DND-41 (cell line): ENCODE measurements around the gene COL15A1.

Experiments
- ATAC-seq: fragments of 200-7000 bp; cut with Tn5 transposase; 3 replicates; pipeline ENCODE4 v1.9.1; 2021; ENCODE audit warnings: low read depth; ENCODE audit not compliant: insufficient read depth
- DNase-seq: peaks from one replicate; pipeline ENCODE4 v3.0.0-alpha.2; 2020
- H2AFZ ChIP-seq: 2 replicates; pipeline ENCODE4 v1.6.0; 2012; ENCODE audit warnings: low read depth, low read length
- H3K27ac ChIP-seq: 2 replicates; pipeline ENCODE4 v1.5.1; 2012; ENCODE audit warnings: low read length, inconsistent platforms
- H3K27me3 ChIP-seq: fragments of 200-600 bp; sonication (generic); 2 replicates; pipeline ENCODE4 v1.6.0; 2012; ENCODE audit warnings: low read length, mild to moderate bottlenecking, inconsistent platforms; ENCODE audit not compliant: insufficient read depth, poor library complexity
- H3K36me3 ChIP-seq: 2 replicates; pipeline ENCODE4 v1.5.1; 2012; ENCODE audit warnings: low read length, inconsistent platforms; ENCODE audit not compliant: insufficient read depth
- H3K4me1 ChIP-seq: 2 replicates; pipeline ENCODE4 v1.5.1; 2012; ENCODE audit warnings: mild to moderate bottlenecking, low read length; ENCODE audit not compliant: insufficient read depth
- H3K4me2 ChIP-seq: 2 replicates; pipeline ENCODE4 v1.6.0; 2012; ENCODE audit warnings: mild to moderate bottlenecking, moderate library complexity, low read length, inconsistent platforms; ENCODE audit not compliant: insufficient read depth
- H3K4me3 ChIP-seq, 2 experiments: fragments of 200-600 bp in 1 of 2; shearing (Covaris generic) in 1 of 2; 2 replicates each; pipeline ENCODE4 v1.5.1; 2012 to 2016; ENCODE audit warnings: inconsistent platforms in 2 of 2, low read length in 2 of 2, mild to moderate bottlenecking in 2 of 2, low read depth in 1 of 2, moderate library complexity in 1 of 2
- H3K79me2 ChIP-seq: 2 replicates; pipeline ENCODE4 v1.6.0; 2012; ENCODE audit warnings: low read length, inconsistent platforms; ENCODE audit not compliant: insufficient read depth
- H3K9ac ChIP-seq: 2 replicates; pipeline ENCODE4 v1.6.0; 2012; ENCODE audit warnings: low read depth, mild to moderate bottlenecking, inconsistent platforms, low read length, moderate library complexity
- H3K9me3 ChIP-seq: 2 replicates; pipeline ENCODE4 v1.5.1; 2012; ENCODE audit warnings: low read length, moderate library complexity, mild to moderate bottlenecking, inconsistent platforms; ENCODE audit not compliant: insufficient read depth, severe bottlenecking
- H4K20me1 ChIP-seq: 2 replicates; pipeline ENCODE4 v1.6.0; 2012; ENCODE audit warnings: low read length; ENCODE audit not compliant: insufficient read depth
- CTCF ChIP-seq: IDR thresholded peaks from 2 replicates; pipeline ENCODE4 v1.5.1; 2012; ENCODE audit warnings: borderline replicate concordance, low read length, moderate library complexity, mild to moderate bottlenecking; ENCODE audit not compliant: poor library complexity, severe bottlenecking; ENCODE audit errors: extremely low read depth
- EZH2 ChIP-seq: IDR thresholded peaks from 3 replicates; pipeline ENCODE4 v1.6.1; 2012; ENCODE audit warnings: borderline replicate concordance, low read depth, mild to moderate bottlenecking, moderate library complexity, low read length, inconsistent platforms; ENCODE audit not compliant: severe bottlenecking

Gene COL15A1

GRCh38 chr9:98924946-98925820 lies 18.5 kb upstream of the COL15A1 start:
- Histone ChIP-seq H3K27me3 (peaks cover 10% of the 10 kb centered on the region), H3K9me3 (no peaks in the 10 kb centered on the region), H3K79me2 (no peaks in the 10 kb centered on the region), H4K20me1 (no peaks in the 10 kb centered on the region), H3K36me3 (no peaks in the 10 kb centered on the region), H3K9ac (no peak overlapping the region), H3K4me1 (no peaks in the 10 kb centered on the region), H3K4me2 (no peak overlapping the region), H3K27ac (no peak overlapping the region), H3K4me3 (no peak overlapping the region), H2AFZ (no peak overlapping the region)
- TF ChIP-seq CTCF (no peak), EZH2 (no peak)
- ATAC-seq: no peak
- DNase-seq: no peak

GRCh38 chr9:98925956-98926355 lies 17.8 kb upstream of the COL15A1 start:
- Histone ChIP-seq H3K4me1 (no peaks in the 10 kb centered on the region), H3K79me2 (no peaks in the 10 kb centered on the region), H3K9ac (no peak overlapping the region), H3K27me3 (peaks cover 10% of the 10 kb centered on the region), H3K4me3 (no peak overlapping the region), H3K4me2 (no peak overlapping the region), H3K27ac (no peak overlapping the region), H3K9me3 (no peaks in the 10 kb centered on the region), H4K20me1 (no peaks in the 10 kb centered on the region), H3K36me3 (no peaks in the 10 kb centered on the region), H2AFZ (no peak overlapping the region)
- no peak for ATAC-seq
- no peak for DNase-seq
- no peak for TF ChIP-seq EZH2
- TF ChIP-seq CTCF: no peak

- no peaks in the 10 kb centered on the region for H4K20me1 ChIP-seq
- peaks cover 10% of the 10 kb centered on the region for H3K27me3 ChIP-seq
- H3K4me3 ChIP-seq: no peak overlapping the region
- DNase-seq: no peak
- H3K79me2 ChIP-seq: no peaks in the 10 kb centered on the region
- H3K9me3 ChIP-seq: no peaks in the 10 kb centered on the region
- H3K4me1 ChIP-seq: no peaks in the 10 kb centered on the region
- H2AFZ ChIP-seq: no peak overlapping the region
- no peak overlapping the region for H3K4me2 ChIP-seq
- no peak overlapping the region for H3K9ac ChIP-seq
- no peaks in the 10 kb centered on the region for H3K36me3 ChIP-seq
- no peak overlapping the region for H3K27ac ChIP-seq
- TF ChIP-seq EZH2 (no peak), CTCF (no peak)
- no peak for ATAC-seq
Observed at GRCh38 chr9:98927724-98928123, 16.0 kb upstream of the COL15A1 start.
